HG03139 (cell line): ENCODE measurements around the gene HAUS7.

Experiments
- ATAC-seq: cut with Tn5 transposase; IDR thresholded peaks from one replicate; pipeline ENCODE4 v1.9.1; 2021; ENCODE audit not compliant: unreplicated experiment

Gene HAUS7

DNA sequence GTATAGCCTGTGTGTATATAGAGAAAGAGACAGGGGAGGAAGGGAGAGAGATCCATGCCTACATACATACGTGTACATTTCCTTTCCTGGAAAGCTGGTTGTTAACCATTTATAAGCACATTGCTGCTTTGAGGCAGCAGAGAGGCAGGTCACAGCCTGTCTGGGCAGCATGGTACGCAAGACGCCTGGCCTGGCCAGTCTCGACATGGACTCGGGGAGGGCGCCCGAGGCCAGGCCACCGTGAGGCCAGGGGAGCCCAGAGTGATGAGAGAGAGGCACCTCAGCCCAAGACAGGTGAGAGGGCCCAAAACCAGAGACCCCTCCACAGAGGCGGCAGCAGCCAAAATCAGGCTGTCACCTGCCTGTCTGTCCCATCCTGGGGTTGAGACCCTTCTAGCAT, 28.4 kb downstream of the HAUS7 start:
- no peak for ATAC-seq

- ATAC-seq, result no peak
These were observed 29.1 kb downstream of the HAUS7 start for GRCh38 chrX:153441296-153441695.

DNA sequence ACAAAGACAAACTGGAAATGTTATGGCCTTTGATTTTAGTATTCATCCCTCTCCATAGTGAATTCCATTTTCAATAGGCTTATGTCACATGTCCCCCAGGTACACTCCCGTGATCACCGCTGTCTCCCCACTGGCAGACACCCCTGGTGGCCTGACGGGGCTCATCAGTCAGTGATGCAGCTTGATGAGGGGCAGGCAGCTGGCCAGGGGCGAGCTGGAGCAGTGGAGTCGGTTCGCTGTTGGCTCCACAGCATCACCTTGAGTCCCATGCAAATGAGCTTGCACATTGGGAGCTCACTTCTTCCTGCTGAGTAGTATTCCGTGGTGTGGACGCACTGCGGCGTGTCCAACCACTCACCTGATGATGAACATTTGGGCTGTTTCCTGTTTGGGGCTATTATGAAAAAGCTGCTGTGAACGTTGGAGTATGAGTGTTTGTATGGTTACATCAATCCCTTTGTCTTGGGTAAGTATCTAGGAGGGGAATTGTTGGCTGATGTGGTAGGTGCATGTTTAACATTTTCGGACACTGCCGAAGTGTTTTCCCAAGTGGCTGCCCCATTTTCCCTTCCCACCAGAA, 29.7 kb downstream of the HAUS7 start:
- ATAC-seq, result no peak

DNA sequence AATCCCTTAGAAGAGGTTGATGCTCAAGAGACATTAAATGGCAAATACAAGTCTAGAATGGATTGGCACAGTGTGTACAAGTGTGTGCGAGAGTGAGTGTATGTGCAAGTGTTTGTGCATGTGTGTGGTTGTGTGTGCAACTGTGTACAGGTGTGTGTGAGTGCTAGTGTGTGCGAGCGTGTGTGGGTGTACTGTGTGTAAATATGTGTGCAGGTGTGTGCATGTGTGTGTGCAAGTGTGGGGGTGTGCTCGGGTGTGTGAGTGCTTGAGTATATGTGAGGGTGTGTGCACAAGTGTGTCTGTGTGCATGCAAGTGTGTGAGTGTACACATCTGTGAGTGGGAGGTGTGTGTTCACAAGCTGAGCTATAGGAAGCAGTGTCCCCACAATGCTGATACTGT, 30.4 kb downstream of the HAUS7 start:
- ATAC-seq, result no peak

DNA sequence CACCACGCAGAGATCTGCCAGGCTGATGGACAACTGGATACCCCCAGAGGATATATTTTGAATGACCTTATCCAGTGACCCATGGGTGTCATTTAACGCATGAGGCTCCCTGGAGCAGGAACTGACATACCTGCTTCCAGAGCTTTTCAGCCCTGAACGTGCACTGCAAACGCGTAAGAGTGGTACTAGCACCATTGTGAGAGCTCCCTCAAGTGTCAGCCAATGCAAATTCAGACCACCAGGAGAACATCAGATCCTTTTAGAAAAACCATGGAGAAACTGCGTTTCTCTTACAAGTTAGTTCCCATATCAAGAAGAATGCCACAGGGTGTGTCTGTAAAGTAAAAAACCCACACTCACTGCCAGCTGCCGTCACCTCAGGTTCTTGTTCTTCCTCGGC, 31.8 kb downstream of the HAUS7 start:
- no peak for ATAC-seq

GRCh38 chrX:153435845-153436244, 34.5 kb downstream of the HAUS7 start:
- ATAC-seq, result no peak

DNA sequence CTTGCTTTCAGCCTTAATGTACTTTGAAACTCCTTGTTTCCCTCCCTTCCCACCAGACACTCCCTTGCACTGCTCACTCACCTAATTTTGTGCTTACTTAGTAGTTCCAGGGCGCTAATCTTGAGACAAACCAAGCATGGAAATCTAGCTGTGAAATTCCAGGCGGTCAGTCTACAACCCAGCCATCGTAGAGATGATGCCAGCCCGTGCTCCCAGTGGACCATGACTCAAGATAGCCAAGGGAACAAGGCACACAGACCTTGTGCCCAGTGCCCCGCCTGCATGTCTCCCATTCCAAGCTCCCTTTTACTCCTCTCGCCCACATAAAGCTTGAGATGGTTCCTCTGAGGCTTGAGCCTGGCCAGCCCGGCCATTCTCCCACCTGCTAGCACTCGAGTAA, 35.6 kb downstream of the HAUS7 start:
- no peak for ATAC-seq

DNA sequence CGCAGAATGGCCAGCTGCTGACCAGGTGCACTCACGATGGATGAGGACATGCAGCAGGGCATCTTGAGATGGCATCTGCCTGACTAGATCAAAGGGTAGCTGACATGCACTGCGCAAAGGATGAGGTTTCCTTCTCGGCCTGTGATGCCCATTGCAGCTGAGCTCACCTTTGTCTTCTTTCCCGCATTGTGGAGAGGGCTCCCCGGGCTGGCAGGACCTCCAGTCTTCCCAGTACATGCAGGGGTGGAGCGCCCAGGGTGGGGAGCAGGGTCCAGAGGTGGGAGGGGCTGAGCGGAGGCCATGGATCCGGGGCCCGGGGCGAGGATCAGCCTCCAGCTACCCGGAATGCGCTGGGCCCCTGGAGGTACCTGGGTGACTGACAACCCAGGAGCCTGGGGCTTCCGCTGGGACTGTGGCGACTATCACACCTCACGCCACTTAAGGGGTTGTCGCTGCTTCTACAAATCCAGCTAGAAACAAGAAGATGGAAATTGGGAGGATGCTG, 36.5 kb downstream of the HAUS7 start:
- no peak for ATAC-seq

DNA sequence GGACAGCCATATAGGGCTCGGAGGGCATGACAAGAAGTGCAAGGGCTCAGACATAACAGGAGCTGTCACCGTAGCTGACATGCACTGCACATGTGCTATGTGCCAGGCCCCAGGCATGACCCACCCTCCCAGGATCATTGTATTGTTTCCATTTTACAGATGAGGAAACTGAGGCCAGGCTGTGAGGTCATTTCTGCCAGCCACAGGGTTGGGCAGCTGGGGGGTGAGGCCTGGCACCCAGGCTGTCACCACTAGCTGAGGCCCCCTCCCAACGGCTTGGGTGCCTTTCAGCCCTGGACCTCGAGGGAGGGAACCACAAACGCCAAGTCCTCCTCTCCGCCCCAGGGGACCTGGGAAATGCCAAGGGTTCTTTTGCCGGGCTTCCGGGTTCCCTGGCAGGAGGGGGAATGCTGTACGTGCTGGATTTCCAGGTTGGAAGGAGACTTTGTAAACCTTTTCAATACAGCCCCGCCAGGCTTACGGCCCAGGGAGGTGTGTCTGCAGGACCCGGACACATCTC, 37.2 kb downstream of the HAUS7 start:
- ATAC-seq, result no peak

DNA sequence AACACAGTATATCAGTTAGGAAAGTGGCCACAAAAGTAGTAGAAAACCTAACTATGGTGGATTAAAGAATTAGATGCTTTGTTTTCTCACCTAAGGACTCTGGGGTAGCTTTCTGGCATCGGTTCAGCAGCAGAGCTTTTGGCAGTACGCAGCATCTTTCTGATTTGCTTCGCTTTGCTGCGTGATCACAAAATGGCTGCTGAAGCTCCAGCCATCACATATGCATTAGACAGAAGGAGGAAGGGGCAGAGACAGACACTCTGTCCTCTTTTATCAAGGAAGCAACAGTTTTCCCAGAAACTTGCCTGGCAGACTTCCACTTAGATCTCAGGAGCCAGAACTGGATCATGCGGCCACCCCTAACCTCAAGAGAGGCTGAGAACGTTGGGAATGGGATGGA, 39.6 kb downstream of the HAUS7 start:
- no peak for ATAC-seq

- no peak for ATAC-seq
These were observed 44.2 kb downstream of the HAUS7 start for GRCh38 chrX:153426204-153426603.

DNA sequence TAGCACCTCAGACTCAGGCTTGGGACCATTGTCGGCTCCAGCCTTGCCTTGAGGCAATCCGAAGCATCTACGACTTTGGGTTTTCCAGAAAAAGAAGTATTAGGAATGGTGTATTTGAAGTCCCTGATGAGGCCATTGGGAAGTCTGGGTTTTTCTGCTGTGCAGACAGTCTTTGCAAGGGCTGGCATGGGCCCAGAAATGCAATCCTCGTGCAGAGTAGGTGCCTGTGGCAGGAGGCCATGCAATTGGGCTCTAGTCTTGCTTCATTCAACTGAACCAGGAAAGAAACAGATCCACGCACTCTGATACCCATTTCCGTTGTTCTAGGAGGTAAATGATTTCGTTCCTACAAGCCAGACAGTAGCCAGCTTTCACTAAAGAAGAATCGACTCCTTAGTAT, 46.7 kb downstream of the HAUS7 start:
- ATAC-seq, result no peak

GRCh38 chrX:153421856-153422255, 48.5 kb downstream of the HAUS7 start:
- no peak for ATAC-seq

DNA sequence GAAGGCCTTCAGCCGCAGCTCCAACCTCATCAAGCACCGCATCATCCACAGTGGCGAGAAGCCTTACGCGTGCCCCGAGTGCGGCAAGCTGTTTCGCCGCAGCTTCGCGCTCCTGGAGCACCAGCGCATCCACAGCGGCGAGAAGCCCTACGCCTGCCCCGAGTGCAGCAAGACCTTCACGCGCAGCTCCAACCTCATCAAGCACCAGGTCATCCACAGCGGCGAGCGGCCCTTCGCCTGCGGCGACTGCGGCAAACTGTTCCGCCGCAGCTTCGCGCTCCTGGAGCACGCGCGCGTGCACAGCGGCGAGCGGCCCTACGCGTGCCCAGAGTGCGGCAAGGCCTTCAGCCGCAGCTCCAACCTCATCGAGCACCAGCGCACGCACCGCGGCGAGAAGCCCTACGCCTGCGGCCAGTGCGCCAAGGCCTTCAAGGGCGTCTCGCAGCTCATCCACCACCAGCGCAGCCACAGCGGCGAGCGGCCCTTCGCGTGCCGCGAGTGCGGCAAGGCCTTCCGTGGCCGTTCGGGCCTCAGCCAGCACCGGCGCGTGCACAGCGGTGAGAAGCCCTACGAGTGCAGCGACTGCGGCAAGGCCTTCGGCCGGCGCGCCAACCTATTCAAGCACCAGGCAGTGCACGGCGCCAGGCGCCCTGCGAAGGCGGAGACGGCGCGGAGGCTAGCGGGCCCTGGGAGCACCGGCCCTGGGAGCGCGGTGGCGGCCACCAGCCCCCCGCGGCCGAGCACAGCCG, 49.4 kb downstream of the HAUS7 start:
- ATAC-seq, result no peak

- no peak for ATAC-seq
These were observed 52.7 kb downstream of the HAUS7 start for GRCh38 chrX:153417637-153418036.

DNA sequence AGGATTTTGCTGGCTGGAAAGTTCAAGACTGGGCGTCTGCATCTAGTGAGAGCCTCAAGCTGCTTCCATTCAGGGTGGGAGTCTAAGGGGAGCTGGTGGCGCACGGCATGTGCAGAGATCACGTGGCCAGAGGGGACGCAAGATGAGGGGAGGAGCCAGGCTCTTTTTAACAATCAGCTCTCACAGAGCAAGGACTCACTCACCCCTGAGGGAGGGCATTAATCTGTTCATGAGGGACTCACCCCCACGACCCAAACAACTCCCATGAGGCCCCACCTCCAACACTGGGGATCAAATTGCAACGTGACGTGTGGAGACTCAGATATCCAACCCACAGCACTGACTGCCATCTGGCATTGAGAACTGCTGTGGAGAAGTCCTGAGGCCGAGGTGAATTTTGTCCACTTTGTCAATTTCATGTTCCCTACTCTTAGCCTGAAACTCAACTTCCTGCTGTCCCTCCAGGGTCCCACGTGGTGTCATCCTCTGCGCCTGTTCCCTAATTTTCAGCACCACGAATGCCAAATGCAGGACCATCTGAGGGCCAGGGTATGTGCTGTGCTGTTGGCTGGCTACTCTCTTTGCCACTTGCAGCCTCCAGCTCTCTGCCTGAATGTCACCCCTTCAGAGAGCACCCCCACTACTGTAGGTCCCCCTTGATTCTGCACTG, 53.5 kb downstream of the HAUS7 start:
- ATAC-seq, result no peak

DNA sequence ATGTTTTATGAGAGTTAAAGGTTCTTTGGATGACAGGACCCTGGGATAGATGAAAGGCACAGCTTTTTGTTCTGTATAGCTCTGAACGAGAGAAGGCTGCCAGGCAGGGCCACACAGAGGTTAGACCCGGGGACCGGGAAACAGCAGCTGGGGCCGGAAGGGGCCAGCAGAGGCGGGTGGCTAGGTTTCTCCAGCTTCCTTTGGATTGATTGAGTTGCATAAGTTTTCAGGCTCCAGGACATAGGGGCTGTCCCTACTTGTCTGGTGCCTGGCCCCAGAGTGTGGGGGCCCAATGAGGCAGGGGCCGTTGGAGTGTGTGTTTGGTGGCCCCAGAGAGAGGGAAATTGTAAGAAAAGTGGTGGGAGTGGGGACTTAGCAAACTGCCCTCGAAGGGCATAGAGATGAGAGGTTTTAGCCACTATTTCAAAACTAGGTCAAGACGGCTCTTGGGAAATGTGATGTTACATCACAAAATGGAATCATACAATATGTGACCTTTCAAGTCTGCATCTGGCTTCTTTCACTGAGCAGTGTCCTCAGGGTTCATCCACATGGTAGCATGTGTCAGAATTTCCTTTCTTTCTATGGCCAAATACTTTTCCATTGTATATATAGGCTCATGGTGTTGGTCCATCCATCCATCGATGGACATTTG, 55.4 kb downstream of the HAUS7 start:
- ATAC-seq, result no peak

- ATAC-seq, result no peak
These were observed 56.6 kb downstream of the HAUS7 start for GRCh38 chrX:153413731-153414130.

- no peak for ATAC-seq
These were observed 57.3 kb downstream of the HAUS7 start for GRCh38 chrX:153412746-153413720.

DNA sequence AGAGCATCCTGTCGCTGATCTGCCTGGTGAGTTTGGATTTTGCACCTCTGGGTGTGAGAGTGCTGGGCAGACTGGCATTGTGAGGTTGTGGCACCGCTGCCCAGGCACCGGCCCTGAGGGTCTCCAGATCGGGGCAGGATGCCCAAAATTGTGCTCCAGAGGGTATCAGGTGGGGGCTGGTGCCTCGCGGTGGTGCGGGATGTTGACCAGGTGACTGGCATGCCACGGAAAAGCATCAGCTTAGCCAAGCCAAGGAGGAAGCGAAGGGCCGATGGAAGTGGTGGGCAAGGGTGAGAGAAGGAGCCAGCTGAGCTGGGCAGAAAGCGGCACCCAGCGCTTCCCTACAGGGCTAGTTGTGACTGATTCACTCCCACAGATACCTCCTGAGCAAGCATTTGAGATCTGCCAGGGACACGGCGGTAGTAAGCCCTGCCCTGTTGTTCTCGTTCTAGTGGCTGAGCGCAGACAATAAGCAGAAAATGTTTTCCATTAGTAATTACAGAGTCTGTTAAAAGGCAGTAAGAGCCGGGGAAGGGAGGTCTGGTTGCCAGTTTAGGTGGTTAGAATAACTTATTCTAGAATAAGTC, 58.3 kb downstream of the HAUS7 start:
- no peak for ATAC-seq
